Mucosa of rectum (tissue), 2 donors: ENCODE measurements around the gene TMEM50B.
A peak's percentile ranks its signal among the peaks of the same experiment; 100 is the strongest.
"Not testable (repeated sequence)": the region's sequence is repeated elsewhere in the genome, so short reads cannot be mapped to it uniquely, and the experiment has no call there.

Experiments
- H3K27ac ChIP-seq, 2 donors: one replicate each; pipeline ENCODE4 v1.7.0; 2013; ENCODE audit warnings: inconsistent platforms in 2 of 2, low read depth in 2 of 2, low read length in 2 of 2
- H3K27me3 ChIP-seq, 2 donors: one replicate each; pipeline ENCODE4 v1.7.0; 2013; ENCODE audit warnings: low read length in 2 of 2; ENCODE audit not compliant: control insufficient read depth in 2 of 2, insufficient read depth in 2 of 2
- H3K36me3 ChIP-seq, 2 donors: one replicate each; pipeline ENCODE4 v1.7.0; 2013; ENCODE audit warnings: low read length in 2 of 2; ENCODE audit not compliant: control insufficient read depth in 2 of 2, insufficient read depth in 2 of 2
- H3K4me1 ChIP-seq, 2 donors: one replicate each; pipeline ENCODE4 v1.7.0; 2013; ENCODE audit warnings: low read length in 2 of 2, mild to moderate bottlenecking in 1 of 2; ENCODE audit not compliant: control insufficient read depth in 2 of 2, insufficient read depth in 2 of 2
- H3K4me3 ChIP-seq, 2 donors: one replicate each; pipeline ENCODE4 v1.7.0; 2013; ENCODE audit warnings: low read length in 2 of 2
- H3K9ac ChIP-seq, 2 donors: one replicate each; pipeline ENCODE4 v1.7.0; 2013; ENCODE audit warnings: low read length in 2 of 2, low read depth in 1 of 2, mild to moderate bottlenecking in 1 of 2
- H3K9me3 ChIP-seq, 2 donors: one replicate each; pipeline ENCODE4 v1.7.0; 2013; ENCODE audit warnings: low read length in 2 of 2; ENCODE audit not compliant: control insufficient read depth in 2 of 2
- donor health status: healthy.
- donor health status: Normal muscosa, but diverticular disease.

Gene TMEM50B

GRCh38 chr21:33451634-33452071, 28.1 kb downstream of the TMEM50B start:
- H3K9me3 ChIP-seq: no peaks in the 10 kb centered on the region

GRCh38 chr21:33449616-33450015, 30.2 kb downstream of the TMEM50B start:
- no peak overlapping the region for H3K27ac ChIP-seq
- H3K9ac ChIP-seq: no peak overlapping the region
- no peaks in the 10 kb centered on the region for H3K27me3 ChIP-seq
- no peaks in the 10 kb centered on the region for H3K9me3 ChIP-seq
- peaks cover 3 to 6% of the 10 kb centered on the region in 2 donors for H3K36me3 ChIP-seq
- H3K4me3 ChIP-seq: no peak overlapping the region
- peaks cover 0 to 15% of the 10 kb centered on the region in 2 donors for H3K4me1 ChIP-seq

More at GRCh38 chr21:33451634-33452071, 28.1 kb downstream of the TMEM50B start:
- Histone ChIP-seq H3K4me1 (peaks cover 0 to 15% of the 10 kb centered on the region in 2 donors), H3K4me3 (no peak overlapping the region), H3K27ac (peak overlapping the region in 1 of 2 donors; percentile 68), H3K9ac (no peak overlapping the region), H3K36me3 (peaks cover 3 to 17% of the 10 kb centered on the region in 2 donors), H3K27me3 (no peaks in the 10 kb centered on the region)

GRCh38 chr21:33446620-33447019, 33.2 kb downstream of the TMEM50B start:
- H3K4me3 ChIP-seq, H3K27me3 ChIP-seq, H3K27ac ChIP-seq, H3K9ac ChIP-seq, H3K9me3 ChIP-seq: not testable (repeated sequence)
- H3K4me1 ChIP-seq: peaks cover 4 to 11% of the 10 kb centered on the region in 2 donors
- H3K36me3 ChIP-seq: peaks cover 0 to 17% of the 10 kb centered on the region in 2 donors

- Histone ChIP-seq H3K9me3 (no peaks in the 10 kb centered on the region), H3K4me1 (peaks cover 4 to 8% of the 10 kb centered on the region in 2 donors), H3K36me3 (peaks cover 0 to 17% of the 10 kb centered on the region in 2 donors), H3K27ac (no peak overlapping the region), H3K27me3 (no peaks in the 10 kb centered on the region), H3K4me3 (no peak overlapping the region), H3K9ac (no peak overlapping the region)
These were observed 35.3 kb downstream of the TMEM50B start for GRCh38 chr21:33444499-33444898.

- H3K9ac ChIP-seq: no peak overlapping the region
- peak overlapping the region in 1 of 2 donors; percentile 9 for H3K27ac ChIP-seq
- H3K27me3 ChIP-seq: no peaks in the 10 kb centered on the region
- no peaks in the 10 kb centered on the region for H3K9me3 ChIP-seq
- no peak overlapping the region for H3K4me3 ChIP-seq
- peaks cover 3 to 17% of the 10 kb centered on the region in 2 donors for H3K36me3 ChIP-seq
- peaks cover 4 to 8% of the 10 kb centered on the region in 2 donors for H3K4me1 ChIP-seq
These were observed 36.6 kb downstream of the TMEM50B start for GRCh38 chr21:33443194-33443593.

- H3K36me3 ChIP-seq: peaks cover 12 to 25% of the 10 kb centered on the region in 2 donors
- H3K27me3 ChIP-seq: no peaks in the 10 kb centered on the region
- no peak overlapping the region for H3K4me3 ChIP-seq
- peak overlapping the region; percentile 34 to 40 for H3K9ac ChIP-seq
- H3K9me3 ChIP-seq: no peaks in the 10 kb centered on the region
- peaks cover 4 to 8% of the 10 kb centered on the region in 2 donors for H3K4me1 ChIP-seq
- peak overlapping the region; percentile 58 to 71 for H3K27ac ChIP-seq
These were observed 38.0 kb downstream of the TMEM50B start for GRCh38 chr21:33441489-33442477.

- no peak overlapping the region for H3K27ac ChIP-seq
- H3K9me3 ChIP-seq: no peaks in the 10 kb centered on the region
- H3K36me3 ChIP-seq: peaks cover 39 to 43% of the 10 kb centered on the region in 2 donors
- H3K4me1 ChIP-seq: peaks cover 5 to 11% of the 10 kb centered on the region in 2 donors
- no peak overlapping the region for H3K4me3 ChIP-seq
- no peaks in the 10 kb centered on the region for H3K27me3 ChIP-seq
- H3K9ac ChIP-seq: no peak overlapping the region
These were observed 42.6 kb downstream of the TMEM50B start for GRCh38 chr21:33437140-33437539.

GRCh38 chr21:33434770-33435360, 44.9 kb downstream of the TMEM50B start:
- peak overlapping the region; percentile 38 to 73 for H3K27ac ChIP-seq
- no peaks in the 10 kb centered on the region for H3K9me3 ChIP-seq
- peaks cover 49 to 64% of the 10 kb centered on the region in 2 donors for H3K36me3 ChIP-seq
- peak overlapping the region in 1 of 2 donors; percentile 30 for H3K9ac ChIP-seq
- peaks cover 0 to 9% of the 10 kb centered on the region in 2 donors for H3K4me1 ChIP-seq
- H3K4me3 ChIP-seq: no peak overlapping the region
- no peaks in the 10 kb centered on the region for H3K27me3 ChIP-seq

- H3K9me3 ChIP-seq: no peaks in the 10 kb centered on the region
- H3K9ac ChIP-seq: peak overlapping the region in 1 of 2 donors; percentile 41
- peaks cover 0 to 9% of the 10 kb centered on the region in 2 donors for H3K4me1 ChIP-seq
- H3K4me3 ChIP-seq: no peak overlapping the region
- H3K36me3 ChIP-seq: peaks cover 60 to 75% of the 10 kb centered on the region in 2 donors
- H3K27me3 ChIP-seq: no peaks in the 10 kb centered on the region
- H3K27ac ChIP-seq: peak overlapping the region; percentile 39 to 58
These were observed 46.2 kb downstream of the TMEM50B start for GRCh38 chr21:33433425-33434114.
